Progenitor cell of endocrine pancreas (in vitro differentiated cells): Measurements from ENCODE around the gene JADE2. TPM values are rescaled to one million over a fixed set of nuclear protein-coding genes. Genes with fewer than 3 reads are reported as not detected.

ENCODE experiments used
- DNase-seq: peaks from one replicate; pipeline ENCODE4 v3.0.0; 2021; ENCODE audit warnings: low spot score; ENCODE audit not compliant: unreplicated experiment
- H3K27ac Mint-ChIP-seq: 2 replicates; pipeline ENCODE4 v1.8.0; 2021; ENCODE audit warnings: mild to moderate bottlenecking, moderate library complexity, mixed read lengths
- H3K27me3 Mint-ChIP-seq: 2 replicates; pipeline ENCODE4 v1.8.0; 2021; ENCODE audit warnings: mixed read lengths
- H3K36me3 Mint-ChIP-seq: 2 replicates; pipeline ENCODE4 v1.8.0; 2022; ENCODE audit warnings: mixed read lengths; ENCODE audit not compliant: insufficient read depth
- H3K4me1 Mint-ChIP-seq: 2 replicates; pipeline ENCODE4 v1.8.0; 2021; ENCODE audit warnings: low read depth, mixed read lengths
- H3K4me3 Mint-ChIP-seq: 2 replicates; pipeline ENCODE4 v1.8.0; 2021; ENCODE audit warnings: low read depth, mild to moderate bottlenecking, moderate library complexity, mixed read lengths
- H3K9me3 Mint-ChIP-seq: 2 replicates; pipeline ENCODE4 v1.8.0; 2021; ENCODE audit warnings: low read depth, mixed read lengths
- CTCF ChIP-seq: fragments of 200-600 bp; sonication (generic); IDR thresholded peaks from one replicate; pipeline ENCODE4 v1.5.0; 2021; ENCODE audit warnings: antibody characterized with exemption, mild to moderate bottlenecking; ENCODE audit not compliant: unreplicated experiment
- total RNA-seq: library from RNA; stranded (reverse); gene quantifications from 2 replicates; pipeline ENCODE4 v1.2.1, GENCODE V29; 2021

Gene JADE2
- total RNA-seq, 1 donor from 2014 or later = 6.7 TPM

GRCh38 chr5:134570365-134570758 lies 44.9 kb downstream of the JADE2 start:
- Mint-ChIP-seq H3K27me3 (no peaks in the 10 kb centered on the region), H3K4me3 (no peak overlapping the region), H3K9me3 (no peaks in the 10 kb centered on the region), H3K4me1 (peaks cover 3% of the 10 kb centered on the region), H3K27ac (no peak overlapping the region), H3K36me3 (peaks cover 1% of the 10 kb centered on the region)
- no peak for DNase-seq
- TF ChIP-seq CTCF = no peak

- no peak overlapping the region for H3K4me3 Mint-ChIP-seq
- H3K9me3 Mint-ChIP-seq = no peaks in the 10 kb centered on the region
- peaks cover 1% of the 10 kb centered on the region for H3K36me3 Mint-ChIP-seq
- H3K27ac Mint-ChIP-seq = no peak overlapping the region
- peaks cover 3% of the 10 kb centered on the region for H3K4me1 Mint-ChIP-seq
- H3K27me3 Mint-ChIP-seq = no peaks in the 10 kb centered on the region
- no peak for DNase-seq
- TF ChIP-seq CTCF = no peak
Observed at GRCh38 chr5:134570886-134571285, 45.4 kb downstream of the JADE2 start.

- Mint-ChIP-seq H3K36me3 (no peaks in the 10 kb centered on the region), H3K4me3 (no peak overlapping the region), H3K27ac (no peak overlapping the region), H3K27me3 (no peaks in the 10 kb centered on the region), H3K4me1 (peaks cover 3% of the 10 kb centered on the region), H3K9me3 (no peaks in the 10 kb centered on the region)
- no peak for TF ChIP-seq CTCF
- no peak for DNase-seq
Observed at GRCh38 chr5:134571693-134572405, 46.4 kb downstream of the JADE2 start.

- H3K27ac Mint-ChIP-seq = peak overlapping the region; percentile 50
- DNase-seq = no peak
- no peaks in the 10 kb centered on the region for H3K9me3 Mint-ChIP-seq
- H3K27me3 Mint-ChIP-seq = no peaks in the 10 kb centered on the region
- no peaks in the 10 kb centered on the region for H3K36me3 Mint-ChIP-seq
- H3K4me1 Mint-ChIP-seq = peaks cover 3% of the 10 kb centered on the region
- no peak overlapping the region for H3K4me3 Mint-ChIP-seq
- TF ChIP-seq CTCF = no peak
Observed at GRCh38 chr5:134572811-134573210, 47.3 kb downstream of the JADE2 start.

GRCh38 chr5:134574521-134574920 lies 49.1 kb downstream of the JADE2 start:
- no peak for DNase-seq
- H3K27ac Mint-ChIP-seq = no peak overlapping the region
- TF ChIP-seq CTCF = no peak
- no peaks in the 10 kb centered on the region for H3K27me3 Mint-ChIP-seq
- H3K36me3 Mint-ChIP-seq = no peaks in the 10 kb centered on the region
- no peak overlapping the region for H3K4me3 Mint-ChIP-seq
- peaks cover 3% of the 10 kb centered on the region for H3K4me1 Mint-ChIP-seq
- no peaks in the 10 kb centered on the region for H3K9me3 Mint-ChIP-seq
